ENCODE results near the gene CDNF. TPM values are rescaled to one million over a fixed set of nuclear protein-coding genes. Genes with fewer than 3 reads are reported as not detected.

Gene CDNF
- total RNA-seq, 2 donors from 2014 or later = 0.48 to 1.0 TPM

- peak overlapping the region in 1 of 2 donors; percentile 58 for H3K27ac Mint-ChIP-seq
- peaks cover 0 to 9% of the 10 kb centered on the region in 2 donors for H3K4me1 Mint-ChIP-seq (ENCODE audit: low read depth in 2 of 2)
- no peaks in the 10 kb centered on the region for H3K27me3 Mint-ChIP-seq
- H3K36me3 Mint-ChIP-seq = peaks cover 6% of the 10 kb centered on the region
- no peaks in the 10 kb centered on the region for H3K9me3 Mint-ChIP-seq
- DNase-seq (ENCODE audit: low spot score) (no peak), ATAC-seq (no peak)
- no peak overlapping the region for H3K4me3 Mint-ChIP-seq
These were observed 21.2 kb upstream of the CDNF start for GRCh38 chr10:14859043-14859442.

GRCh38 chr10:14858338-14858960 lies 20.6 kb upstream of the CDNF start:
- Mint-ChIP-seq H3K27me3 (no peaks in the 10 kb centered on the region), H3K27ac (peak overlapping the region in 1 of 2 donors; percentile 58), H3K9me3 (no peaks in the 10 kb centered on the region), H3K36me3 (peaks cover 6% of the 10 kb centered on the region), H3K4me1 (ENCODE audit: low read depth in 2 of 2) (peaks cover 0 to 6% of the 10 kb centered on the region in 2 donors), H3K4me3 (no peak overlapping the region)
- no peak for DNase-seq (ENCODE audit: low spot score)
- no peak for ATAC-seq

GRCh38 chr10:14855453-14855852 lies 17.6 kb upstream of the CDNF start:
- Mint-ChIP-seq H3K9me3 (no peaks in the 10 kb centered on the region), H3K27me3 (no peaks in the 10 kb centered on the region), H3K4me3 (no peak overlapping the region), H3K27ac (no peak overlapping the region), H3K4me1 (ENCODE audit: low read depth in 2 of 2) (no peaks in the 10 kb centered on the region), H3K36me3 (peaks cover 18% of the 10 kb centered on the region)
- no peak for DNase-seq (ENCODE audit: low spot score)
- no peak for ATAC-seq

GRCh38 chr10:14852236-14852635 lies 14.4 kb upstream of the CDNF start:
- Mint-ChIP-seq H3K4me1 (ENCODE audit: low read depth in 2 of 2) (no peaks in the 10 kb centered on the region), H3K36me3 (peaks cover 23% of the 10 kb centered on the region), H3K9me3 (no peaks in the 10 kb centered on the region), H3K27me3 (no peaks in the 10 kb centered on the region), H3K4me3 (no peak overlapping the region), H3K27ac (no peak overlapping the region)
- DNase-seq (ENCODE audit: low spot score) (no peak), ATAC-seq (no peak)

- H3K27ac Mint-ChIP-seq = no peak overlapping the region
- peaks cover 10 to 16% of the 10 kb centered on the region in 2 donors for H3K4me1 Mint-ChIP-seq (ENCODE audit: low read depth in 2 of 2)
- DNase-seq (ENCODE audit: low spot score) = no peak
- no peak overlapping the region for H3K4me3 Mint-ChIP-seq
- H3K27me3 Mint-ChIP-seq = no peaks in the 10 kb centered on the region
- peaks cover 26% of the 10 kb centered on the region for H3K36me3 Mint-ChIP-seq
- no peaks in the 10 kb centered on the region for H3K9me3 Mint-ChIP-seq
- ATAC-seq = no peak
These were observed 7.1 kb upstream of the CDNF start for GRCh38 chr10:14844948-14845347.

GRCh38 chr10:14843327-14843988 lies 5.6 kb upstream of the CDNF start:
- H3K36me3 Mint-ChIP-seq = peaks cover 27% of the 10 kb centered on the region
- ATAC-seq (no peak), DNase-seq (ENCODE audit: low spot score) (no peak)
- no peaks in the 10 kb centered on the region for H3K9me3 Mint-ChIP-seq
- peaks cover 15 to 25% of the 10 kb centered on the region in 2 donors for H3K4me1 Mint-ChIP-seq (ENCODE audit: low read depth in 2 of 2)
- H3K27ac Mint-ChIP-seq = no peak overlapping the region
- no peak overlapping the region for H3K4me3 Mint-ChIP-seq
- no peaks in the 10 kb centered on the region for H3K27me3 Mint-ChIP-seq

- Mint-ChIP-seq H3K9me3 (no peaks in the 10 kb centered on the region), H3K27me3 (no peaks in the 10 kb centered on the region), H3K36me3 (peaks cover 24% of the 10 kb centered on the region), H3K27ac (peak overlapping the region in 1 of 2 donors; percentile 31), H3K4me1 (ENCODE audit: low read depth in 2 of 2) (peaks cover 18 to 33% of the 10 kb centered on the region in 2 donors), H3K4me3 (peak overlapping the region; percentile 38)
- no peak for DNase-seq (ENCODE audit: low spot score)
- ATAC-seq = no peak
These were observed 2.3 kb upstream of the CDNF start for GRCh38 chr10:14840178-14840577.

- no peaks in the 10 kb centered on the region for H3K9me3 Mint-ChIP-seq
- peak overlapping the region; percentile 94 for H3K4me3 Mint-ChIP-seq
- peaks cover 16% of the 10 kb centered on the region for H3K36me3 Mint-ChIP-seq
- no peak for DNase-seq (ENCODE audit: low spot score)
- no peak for ATAC-seq
- H3K27ac Mint-ChIP-seq = peak overlapping the region; percentile 91 to 93
- H3K27me3 Mint-ChIP-seq = no peaks in the 10 kb centered on the region
- H3K4me1 Mint-ChIP-seq (ENCODE audit: low read depth in 2 of 2) = peaks cover 13 to 24% of the 10 kb centered on the region in 2 donors
These were observed 1.5 kb upstream of the CDNF start for GRCh38 chr10:14839305-14839695.

- Mint-ChIP-seq H3K9me3 (no peaks in the 10 kb centered on the region), H3K4me3 (peak overlapping the region; percentile 94), H3K36me3 (peaks cover 14% of the 10 kb centered on the region), H3K4me1 (ENCODE audit: low read depth in 2 of 2) (peaks cover 13 to 23% of the 10 kb centered on the region in 2 donors), H3K27ac (peak overlapping the region; percentile 91 to 93), H3K27me3 (no peaks in the 10 kb centered on the region)
- DNase-seq (ENCODE audit: low spot score) (no peak), ATAC-seq (no peak)
These were observed 906 bp upstream of the CDNF start for GRCh38 chr10:14838582-14839304.

- ATAC-seq = no peak
- peak overlapping the region; percentile 91 to 93 for H3K27ac Mint-ChIP-seq
- H3K9me3 Mint-ChIP-seq = no peaks in the 10 kb centered on the region
- peaks cover 13 to 23% of the 10 kb centered on the region in 2 donors for H3K4me1 Mint-ChIP-seq (ENCODE audit: low read depth in 2 of 2)
- no peaks in the 10 kb centered on the region for H3K27me3 Mint-ChIP-seq
- DNase-seq (ENCODE audit: low spot score) = no peak
- H3K4me3 Mint-ChIP-seq = peak overlapping the region; percentile 94
- peaks cover 14% of the 10 kb centered on the region for H3K36me3 Mint-ChIP-seq
These were observed 657 bp downstream of the CDNF start for GRCh38 chr10:14837003-14837756.

- H3K27ac Mint-ChIP-seq = no peak overlapping the region
- DNase-seq (ENCODE audit: low spot score) = no peak
- H3K36me3 Mint-ChIP-seq = peaks cover 6% of the 10 kb centered on the region
- no peaks in the 10 kb centered on the region for H3K9me3 Mint-ChIP-seq
- no peak overlapping the region for H3K4me3 Mint-ChIP-seq
- no peak for ATAC-seq
- H3K27me3 Mint-ChIP-seq = no peaks in the 10 kb centered on the region
- peaks cover 13 to 23% of the 10 kb centered on the region in 2 donors for H3K4me1 Mint-ChIP-seq (ENCODE audit: low read depth in 2 of 2)
These were observed 1.6 kb downstream of the CDNF start for GRCh38 chr10:14836208-14836607.

- Mint-ChIP-seq H3K9me3 (no peaks in the 10 kb centered on the region), H3K36me3 (no peaks in the 10 kb centered on the region), H3K27me3 (no peaks in the 10 kb centered on the region), H3K4me1 (ENCODE audit: low read depth in 2 of 2) (peaks cover 4 to 8% of the 10 kb centered on the region in 2 donors), H3K27ac (no peak overlapping the region), H3K4me3 (no peak overlapping the region)
- ATAC-seq (no peak), DNase-seq (ENCODE audit: low spot score) (no peak)
These were observed 4.7 kb downstream of the CDNF start for GRCh38 chr10:14833106-14833505.

- Mint-ChIP-seq H3K4me1 (ENCODE audit: low read depth in 2 of 2) (peaks cover 4 to 9% of the 10 kb centered on the region in 2 donors), H3K9me3 (no peaks in the 10 kb centered on the region), H3K36me3 (no peaks in the 10 kb centered on the region), H3K27me3 (peaks cover 0 to 6% of the 10 kb centered on the region in 2 donors), H3K27ac (peak overlapping the region in 1 of 2 donors; percentile 4), H3K4me3 (no peak overlapping the region)
- no peak for ATAC-seq
- DNase-seq (ENCODE audit: low spot score) = no peak
These were observed 11.6 kb downstream of the CDNF start for GRCh38 chr10:14826076-14826829.
